Measurements from ENCODE around the gene MKNK1.

GRCh38 chr1:46510998-46511365, 93.1 kb downstream of the MKNK1 start:
- TF ChIP-seq, protein P1, sequence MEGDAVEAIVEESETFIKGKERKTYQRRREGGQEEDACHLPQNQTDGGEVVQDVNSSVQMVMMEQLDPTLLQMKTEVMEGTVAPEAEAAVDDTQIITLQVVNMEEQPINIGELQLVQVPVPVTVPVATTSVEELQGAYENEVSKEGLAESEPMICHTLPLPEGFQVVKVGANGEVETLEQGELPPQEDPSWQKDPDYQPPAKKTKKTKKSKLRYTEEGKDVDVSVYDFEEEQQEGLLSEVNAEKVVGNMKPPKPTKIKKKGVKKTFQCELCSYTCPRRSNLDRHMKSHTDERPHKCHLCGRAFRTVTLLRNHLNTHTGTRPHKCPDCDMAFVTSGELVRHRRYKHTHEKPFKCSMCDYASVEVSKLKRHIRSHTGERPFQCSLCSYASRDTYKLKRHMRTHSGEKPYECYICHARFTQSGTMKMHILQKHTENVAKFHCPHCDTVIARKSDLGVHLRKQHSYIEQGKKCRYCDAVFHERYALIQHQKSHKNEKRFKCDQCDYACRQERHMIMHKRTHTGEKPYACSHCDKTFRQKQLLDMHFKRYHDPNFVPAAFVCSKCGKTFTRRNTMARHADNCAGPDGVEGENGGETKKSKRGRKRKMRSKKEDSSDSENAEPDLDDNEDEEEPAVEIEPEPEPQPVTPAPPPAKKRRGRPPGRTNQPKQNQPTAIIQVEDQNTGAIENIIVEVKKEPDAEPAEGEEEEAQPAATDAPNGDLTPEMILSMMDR (IDR thresholded peaks at IDR 0.05), result no peak
- no peak for TF ChIP-seq EZH2 (IDR thresholded peaks at IDR 0.05; ENCODE audit: borderline replicate concordance, insufficient read depth, low read depth, low read length, poor library complexity, severe bottlenecking)
